Erythroblast (primary cell): ENCODE measurements around the gene SAMD1.
"Not testable (repeated sequence)": the region's sequence is repeated elsewhere in the genome, so short reads cannot be mapped to it uniquely, and the experiment has no call there.

Source experiments
- GATA1 ChIP-seq: IDR thresholded peaks from 2 replicates; pipeline ENCODE4 v1.6.1; 2011; ENCODE audit warnings: low read depth, mild to moderate bottlenecking, control low read depth, low read length, moderate library complexity
- POLR2A ChIP-seq: IDR thresholded peaks from 2 replicates; pipeline ENCODE4 v1.6.1; 2011; ENCODE audit warnings: mild to moderate bottlenecking, low read length

- not testable (repeated sequence) for TF ChIP-seq POLR2A, GATA1
Measured at GRCh38 chr19:14050961-14051360, 39.6 kb downstream of the SAMD1 start.
